Panc1 (cell line): ENCODE results near the gene ZNF654. TPM values are rescaled to one million over a fixed set of nuclear protein-coding genes. Genes with fewer than 3 reads are reported as not detected.

Source experiments
- ATAC-seq: fragments of 200-7000 bp; cut with Tn5 transposase; 2 replicates; pipeline ENCODE4 v1.9.1; 2020; ENCODE audit warnings: mild to moderate bottlenecking, moderate library complexity
- BruUV-seq: library from RNA; stranded (reverse); fragments of 400-500 nt; replicated peaks from 2 replicates; lab custom pipeline; 2021; lab: Mats Ljungman, UMichigan
- CTCF ChIA-PET: fragments of 300-600 bp; sonication (Branson Sonifier 250); formaldehyde crosslinking; loops from one replicate; lab custom pipeline; 2022; ENCODE audit warnings: antibody characterized with exemption; lab: Charles Lee
- POLR2A ChIA-PET: fragments of 300-600 bp; sonication (Branson Sonifier 250); formaldehyde crosslinking; loops from one replicate; lab custom pipeline; 2022; ENCODE audit warnings: antibody characterized with exemption; lab: Charles Lee
- DNase-seq: peaks from one replicate; pipeline ENCODE4 v3.0.0-alpha.2; 2010; ENCODE audit warnings: low read depth, low spot score
- H3K27ac ChIP-seq: 2 replicates; pipeline ENCODE4 v1.5.1; 2011; ENCODE audit warnings: mild to moderate bottlenecking, low read length, inconsistent platforms
- H3K27me3 ChIP-seq: fragments of 200-500 bp; sonication (Bioruptor generic); 2 replicates; pipeline ENCODE4 v1.6.0; 2014; ENCODE audit warnings: low read length, inconsistent platforms; ENCODE audit not compliant: control insufficient read depth, insufficient read depth
- H3K36me3 ChIP-seq: fragments of 200-500 bp; sonication (Bioruptor generic); 2 replicates; pipeline ENCODE4 v1.5.1; 2014; ENCODE audit warnings: inconsistent platforms, mild to moderate bottlenecking, low read length, moderate library complexity; ENCODE audit not compliant: control insufficient read depth, insufficient read depth
- H3K4me1 ChIP-seq: 2 replicates; pipeline ENCODE4 v1.5.1; 2011; ENCODE audit warnings: inconsistent platforms, mild to moderate bottlenecking, low read length, moderate library complexity; ENCODE audit not compliant: control insufficient read depth, insufficient read depth
- H3K4me3 ChIP-seq, 2 experiments: 2 replicates each; pipeline ENCODE4 v1.5.1; 2011 to 2012; ENCODE audit warnings: low read depth in 2 of 2, low read length in 2 of 2, mild to moderate bottlenecking in 2 of 2, inconsistent platforms in 1 of 2, moderate library complexity in 1 of 2
- H3K9me3 ChIP-seq: fragments of 200-500 bp; sonication (Bioruptor generic); 2 replicates; pipeline ENCODE4 v1.5.1; 2014; ENCODE audit warnings: low read depth, mild to moderate bottlenecking, inconsistent platforms, low read length, moderate library complexity; ENCODE audit not compliant: control insufficient read depth, insufficient read depth
- CTCF ChIP-seq: fragments of 450-650 bp; IDR thresholded peaks from 2 replicates; pipeline ENCODE4 v1.5.1; 2017; ENCODE audit warnings: mild to moderate bottlenecking
- POLR2AphosphoS5 ChIP-seq: IDR thresholded peaks from 2 replicates; pipeline ENCODE4 v1.6.1; 2012; ENCODE audit warnings: mild to moderate bottlenecking, low read depth, low read length, moderate library complexity
- REST ChIP-seq, 2 experiments: IDR thresholded peaks; 2 replicates each; pipeline ENCODE4 v1.6.1; 2011 to 2012; ENCODE audit warnings: low read depth in 2 of 2, control low read depth in 1 of 2, low read length in 1 of 2, mild to moderate bottlenecking in 1 of 2, moderate library complexity in 1 of 2; ENCODE audit not compliant: insufficient read depth in 1 of 2
- SIN3A ChIP-seq: IDR thresholded peaks from 2 replicates; pipeline ENCODE4 v1.6.1; 2012; ENCODE audit warnings: low read depth, mild to moderate bottlenecking, low read length, moderate library complexity, borderline replicate concordance; ENCODE audit not compliant: insufficient read depth
- TCF7L2 ChIP-seq: IDR thresholded peaks from 2 replicates; pipeline ENCODE4 v1.6.1; 2011; ENCODE audit warnings: mild to moderate bottlenecking, low read depth, low read length, inconsistent platforms
- in situ Hi-C: cut with HindIII; loops from 2 replicates; pipeline ENCODE4 v1.10.0; 2016; ENCODE audit warnings: low sequenced_read_pairs, low pct_unique_long_range_greater_than_20kb
- intact Hi-C: fragments of 100-400 bp; cut with micrococcal nuclease; formaldehyde crosslinking; loops from one replicate; pipeline ENCODE4 v1.10.0; 2022; ENCODE audit not compliant: unreplicated experiment
- total RNA-seq: library from RNA; stranded (reverse); gene quantifications from one replicate; pipeline ENCODE4 v1.2.1, GENCODE V29; 2021; ENCODE audit not compliant: unreplicated experiment

Gene ZNF654
- total RNA-seq, 1 experiment from 2014 or later: 10.0 TPM

- H3K36me3 ChIP-seq: no peaks in the 10 kb centered on the region
- H3K27me3 ChIP-seq: no peaks in the 10 kb centered on the region
- TF ChIP-seq TCF7L2: no peak
- no peak for TF ChIP-seq SIN3A
- TF ChIP-seq REST (IDR thresholded peaks at IDR 0.05; ENCODE audit: insufficient read depth in 1 of 2, low read depth in 2 of 2, low read length in 1 of 2): no peak
- H3K4me3 ChIP-seq: no peak overlapping the region
- H3K4me1 ChIP-seq: no peaks in the 10 kb centered on the region
- BruUV-seq: no TSS peak
- no peak overlapping the region for H3K27ac ChIP-seq
- ChIA-PET POLR2A (no interaction called here), CTCF (no interaction called here)
- in situ Hi-C loops (no loop called here), intact Hi-C loops (no loop called here)
- H3K9me3 ChIP-seq: no peaks in the 10 kb centered on the region
- DNase-seq (no peak), ATAC-seq (no peak)
Measured at GRCh38 chr3:88036221-88036620, 22.8 kb upstream of the ZNF654 start.

- H3K27me3 ChIP-seq: no peaks in the 10 kb centered on the region
- intact Hi-C loops: no loop called here
- ATAC-seq (no peak), DNase-seq (no peak)
- TF ChIP-seq POLR2AphosphoS5 (no peak), SIN3A (no peak), TCF7L2 (no peak), CTCF (no peak), REST (IDR thresholded peaks at IDR 0.05; ENCODE audit: insufficient read depth in 1 of 2, low read depth in 2 of 2, low read length in 1 of 2) (no peak)
- no peak overlapping the region for H3K4me3 ChIP-seq
- POLR2A ChIA-PET: no interaction called here
- H3K27ac ChIP-seq: no peak overlapping the region
- in situ Hi-C loops: no loop called here
- CTCF ChIA-PET: no interaction called here
- no TSS peak for BruUV-seq
- no peaks in the 10 kb centered on the region for H3K9me3 ChIP-seq
- no peaks in the 10 kb centered on the region for H3K36me3 ChIP-seq
- no peaks in the 10 kb centered on the region for H3K4me1 ChIP-seq
Measured at GRCh38 chr3:88038566-88038965, 20.5 kb upstream of the ZNF654 start.
